ENCODE results near the gene LEPR. TPM values are rescaled to one million over a fixed set of nuclear protein-coding genes. Genes with fewer than 3 reads are reported as not detected.

Gene LEPR
- total and polyA plus RNA-seq, 7 donors: 0.73 to 7.8 (median 2.1) TPM

DNA sequence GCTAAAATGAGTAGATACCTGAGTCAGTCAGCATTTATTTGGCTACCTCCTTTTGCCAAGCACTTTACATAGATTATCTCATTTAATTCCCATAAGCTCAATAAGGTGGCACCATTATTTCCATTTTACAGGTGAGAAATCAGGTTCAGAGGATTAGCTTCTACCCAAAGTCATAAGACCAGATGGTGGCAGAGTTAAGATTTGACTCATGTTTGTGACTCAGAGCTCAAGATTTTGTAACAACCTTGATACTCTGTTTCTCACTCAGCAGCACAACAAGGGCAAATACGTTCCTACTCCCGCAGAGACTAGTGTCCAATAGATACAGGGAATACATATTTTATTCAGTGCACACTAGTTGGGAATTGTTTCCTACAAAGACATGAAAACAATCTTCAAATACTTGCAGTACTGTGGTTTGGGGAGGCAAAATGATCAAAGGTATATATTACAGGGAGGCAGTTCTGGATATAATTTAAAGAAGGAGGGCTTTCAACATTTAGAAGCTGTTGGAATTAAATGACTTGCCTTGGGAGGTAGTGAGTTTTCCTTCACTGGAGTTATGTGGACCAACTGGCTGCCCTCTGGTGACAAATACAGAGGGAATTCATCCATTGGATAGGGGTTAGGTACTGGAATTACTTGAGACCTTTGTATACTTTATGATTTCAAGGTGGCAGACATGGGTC lies 3.6 kb downstream of the LEPR start:
- TF ChIP-seq CTCF (IDR thresholded peaks at IDR 0.05): no peak
- Histone ChIP-seq H3K9me3 (no peaks in the 10 kb centered on the region), H3K4me3 (peak overlapping the region; percentile 14), H3K4me1 (peaks cover 34% of the 10 kb centered on the region), H3K27ac (peak overlapping the region; percentile 31), H3K36me3 (ENCODE audit: insufficient read depth in 1 of 2, low read depth in 1 of 2) (peaks cover 0 to 41% of the 10 kb centered on the region in 2 donors), H3K27me3 (ENCODE audit: insufficient read depth in 3 of 3, low read length in 2 of 3) (no peaks in the 10 kb centered on the region)
- intact Hi-C loops (cut with DNase I): loop anchor here (5.0 to 10.0 kb wide), 4 partner anchors 88 to 359 kb away; no protein-coding TSS in a partner anchor
- DNase-seq (no peak), ATAC-seq (no peak)
- WGBS, 3 donors: 81 to 94% (median 87%) methylated on average over 2 of the region's 2 CpGs

GRCh38 chr1:65424573-65424889 lies 4.1 kb downstream of the LEPR start:
- Histone ChIP-seq H3K4me3 (no peak overlapping the region), H3K36me3 (ENCODE audit: insufficient read depth in 1 of 2, low read depth in 1 of 2) (peaks cover 0 to 46% of the 10 kb centered on the region in 2 donors), H3K27me3 (ENCODE audit: insufficient read depth in 3 of 3, low read length in 2 of 3) (no peaks in the 10 kb centered on the region), H3K27ac (peak overlapping the region; percentile 31), H3K4me1 (peaks cover 30% of the 10 kb centered on the region), H3K9me3 (no peaks in the 10 kb centered on the region)
- TF ChIP-seq CTCF (IDR thresholded peaks at IDR 0.05): no peak
- DNase-seq (no peak), ATAC-seq (no peak)
- WGBS, 3 donors: 71 to 81% (median 78%) methylated on average over 1 of the region's 1 CpG
- intact Hi-C loops (cut with DNase I): loop anchor here (5.0 to 10.0 kb wide), 4 partner anchors 88 to 360 kb away; no protein-coding TSS in a partner anchor

- 91 to 96% (median 94%) methylated on average over 2 of the region's 2 CpGs for WGBS, 3 donors
- H3K4me3 ChIP-seq: no peak overlapping the region
- no peaks in the 10 kb centered on the region for H3K9me3 ChIP-seq
- intact Hi-C loops (cut with DNase I): loop anchor here (10.0 kb wide), 2 partner anchors 170 to 360 kb away; no protein-coding TSS in a partner anchor
- no peak for TF ChIP-seq CTCF (IDR thresholded peaks at IDR 0.05)
- H3K36me3 ChIP-seq (ENCODE audit: insufficient read depth in 1 of 2, low read depth in 1 of 2): peaks cover 0 to 51% of the 10 kb centered on the region in 2 donors
- ATAC-seq (no peak), DNase-seq (no peak)
- H3K27me3 ChIP-seq (ENCODE audit: insufficient read depth in 3 of 3, low read length in 2 of 3): no peaks in the 10 kb centered on the region
- peaks cover 30% of the 10 kb centered on the region for H3K4me1 ChIP-seq
- H3K27ac ChIP-seq: no peak overlapping the region
Measured at GRCh38 chr1:65425006-65425405, 4.5 kb downstream of the LEPR start.

DNA sequence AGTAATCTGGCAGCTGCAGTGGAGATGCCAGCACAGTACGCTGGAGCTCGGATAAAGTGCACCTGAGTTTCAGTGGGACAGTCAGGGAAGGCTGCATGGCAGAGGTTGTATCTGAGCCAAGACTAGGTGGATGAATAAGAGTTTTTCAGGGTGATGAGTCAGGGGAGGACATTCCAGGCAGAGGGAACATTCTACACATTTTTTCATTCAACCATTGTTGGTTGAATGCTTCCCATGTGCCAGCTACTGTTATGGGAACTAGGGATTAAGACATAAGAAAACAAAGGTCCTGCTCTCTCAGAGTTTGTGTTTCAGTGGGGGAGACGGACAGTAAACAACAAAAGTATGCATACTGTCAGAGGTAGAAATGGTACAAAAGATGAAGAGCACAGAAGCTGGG lies 5.2 kb downstream of the LEPR start:
- Histone ChIP-seq H3K27ac (no peak overlapping the region), H3K4me1 (peaks cover 30% of the 10 kb centered on the region), H3K9me3 (no peaks in the 10 kb centered on the region), H3K27me3 (ENCODE audit: insufficient read depth in 3 of 3, low read length in 2 of 3) (no peaks in the 10 kb centered on the region), H3K4me3 (no peak overlapping the region), H3K36me3 (ENCODE audit: insufficient read depth in 1 of 2, low read depth in 1 of 2) (peaks cover 0 to 58% of the 10 kb centered on the region in 2 donors)
- 91 to 96% (median 93%) methylated on average over 3 of the region's 3 CpGs for WGBS, 3 donors
- TF ChIP-seq CTCF (IDR thresholded peaks at IDR 0.05): no peak
- intact Hi-C loops (cut with DNase I): loop anchor here (10.0 kb wide), 2 partner anchors 171 to 361 kb away; no protein-coding TSS in a partner anchor
- DNase-seq (no peak), ATAC-seq (no peak)

Measured in psoas muscle (tissue), 8 donors.